HepG2 (cell line): ENCODE results near the gene B3GNT5.

ENCODE experiments used
- FOXA1 ChIP-seq, 2 experiments: fragments of 450-650 bp in 1 of 2; sonication (generic) in 1 of 2; formaldehyde crosslinking in 1 of 2; IDR thresholded peaks; 2 replicates each; pipeline versions ENCODE4 v1.4.0 to v1.6.1; 2016 to 2020; ENCODE audit warnings: missing genetic modification reagents in 1 of 2
- TF ChIP-seq, protein P1 (sequence below): sonication (generic); formaldehyde crosslinking; conservative IDR thresholded peaks from 2 replicates; pipeline ENCODE4 v1.5.0; 2020; ENCODE audit warnings: missing genetic modification reagents

DNA sequence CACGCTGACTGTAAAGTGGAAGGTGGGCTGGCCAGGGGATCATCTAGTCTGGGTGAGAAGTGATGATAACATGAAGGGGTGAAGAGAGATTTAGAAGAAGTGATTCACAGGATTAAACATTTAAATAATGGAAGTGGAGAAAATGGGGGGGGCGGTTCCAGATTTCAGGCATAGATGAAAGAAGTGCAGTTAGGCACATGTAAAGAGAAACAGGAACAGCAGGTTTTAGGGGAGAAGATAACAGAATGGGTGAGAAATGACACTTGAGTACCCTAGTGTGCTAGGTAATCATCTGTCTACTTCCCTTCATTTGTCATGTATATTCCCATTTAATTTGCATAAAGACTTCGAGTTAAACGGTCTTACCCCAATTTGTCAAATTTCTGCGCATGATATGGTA is 15.3 kb downstream of the B3GNT5 start:
- no peak for TF ChIP-seq FOXA1 (IDR thresholded peaks at IDR 0.05)
- TF ChIP-seq FOXA1 (CRISPR knock-in tag; IDR thresholded peaks at IDR 0.05) = no peak
- TF ChIP-seq, protein P1, sequence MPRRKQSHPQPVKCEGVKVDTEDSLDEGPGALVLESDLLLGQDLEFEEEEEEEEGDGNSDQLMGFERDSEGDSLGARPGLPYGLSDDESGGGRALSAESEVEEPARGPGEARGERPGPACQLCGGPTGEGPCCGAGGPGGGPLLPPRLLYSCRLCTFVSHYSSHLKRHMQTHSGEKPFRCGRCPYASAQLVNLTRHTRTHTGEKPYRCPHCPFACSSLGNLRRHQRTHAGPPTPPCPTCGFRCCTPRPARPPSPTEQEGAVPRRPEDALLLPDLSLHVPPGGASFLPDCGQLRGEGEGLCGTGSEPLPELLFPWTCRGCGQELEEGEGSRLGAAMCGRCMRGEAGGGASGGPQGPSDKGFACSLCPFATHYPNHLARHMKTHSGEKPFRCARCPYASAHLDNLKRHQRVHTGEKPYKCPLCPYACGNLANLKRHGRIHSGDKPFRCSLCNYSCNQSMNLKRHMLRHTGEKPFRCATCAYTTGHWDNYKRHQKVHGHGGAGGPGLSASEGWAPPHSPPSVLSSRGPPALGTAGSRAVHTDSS (CRISPR knock-in tag) = no peak
